Coronary artery (tissue), 2 donors: ENCODE results near the gene PTBP2.

ENCODE experiments used
- DNase-seq: peaks from one replicate; pipeline ENCODE4 v3.0.0-alpha.2; 2017; ENCODE audit warnings: low spot score
- H3K27ac ChIP-seq, 2 donors: fragments of 200-600 bp; sonication (generic); one replicate each; pipeline ENCODE4 v1.5.1; 2016 to 2019
- H3K4me3 ChIP-seq: fragments of 200-600 bp; sonication (generic); 2 replicates; pipeline ENCODE4 v1.5.1; 2016; ENCODE audit warnings: mild to moderate bottlenecking, moderate library complexity
- CTCF ChIP-seq: fragments of 200-600 bp; sonication (generic); IDR thresholded peaks from one replicate; pipeline ENCODE4 v1.5.1; 2019; ENCODE audit warnings: antibody characterized with exemption

PTBP2 gene

GRCh38 chr1:96727860-96728259, 6.3 kb downstream of the PTBP2 start:
- TF ChIP-seq CTCF: no peak

GRCh38 chr1:96730574-96731298, 9.2 kb downstream of the PTBP2 start:
- Histone ChIP-seq H3K4me3 (no peak overlapping the region), H3K27ac (no peak overlapping the region)
- no peak for DNase-seq
- no peak for TF ChIP-seq CTCF

More at GRCh38 chr1:96727860-96728259, 6.3 kb downstream of the PTBP2 start:
- H3K27ac ChIP-seq: no peak overlapping the region
- no peak for DNase-seq
- H3K4me3 ChIP-seq: no peak overlapping the region

GRCh38 chr1:96741335-96741734, 19.8 kb downstream of the PTBP2 start:
- H3K4me3 ChIP-seq: no peak overlapping the region
- no peak overlapping the region for H3K27ac ChIP-seq
- TF ChIP-seq CTCF: no peak
- DNase-seq: no peak

GRCh38 chr1:96746440-96747420, 25.1 kb downstream of the PTBP2 start:
- Histone ChIP-seq H3K27ac (no peak overlapping the region), H3K4me3 (no peak overlapping the region)
- TF ChIP-seq CTCF: no peak
- DNase-seq: no peak

- Histone ChIP-seq H3K27ac (no peak overlapping the region), H3K4me3 (no peak overlapping the region)
- no peak for TF ChIP-seq CTCF
- no peak for DNase-seq
These were observed 26.0 kb downstream of the PTBP2 start for GRCh38 chr1:96747565-96747964.

GRCh38 chr1:96748078-96748477, 26.5 kb downstream of the PTBP2 start:
- Histone ChIP-seq H3K27ac (no peak overlapping the region), H3K4me3 (no peak overlapping the region)
- TF ChIP-seq CTCF: no peak
- DNase-seq: no peak
